Upper lobe of left lung (tissue), 6 donors: ENCODE measurements around the gene FILIP1L. TPM values are rescaled to one million over a fixed set of nuclear protein-coding genes. Genes with fewer than 3 reads are reported as not detected.
A peak's percentile ranks its signal among the peaks of the same experiment; 100 is the strongest.

Experiments
- ATAC-seq, 2 donors: fragments of 200-7000 bp; cut with Tn5 transposase; one replicate each; pipeline ENCODE4 v1.9.1; 2022; ENCODE audit warnings: mild to moderate bottlenecking in 2 of 2, moderate library complexity in 2 of 2; ENCODE audit not compliant: low FRiP score in 2 of 2
- DNase-seq, 2 donors: peaks; one replicate each; pipeline ENCODE4 v3.0.0-alpha.2; 2019 to 2020
- H3K27ac ChIP-seq, 4 donors: fragments of 200-600 bp; sonication (generic); one replicate each; pipeline ENCODE4 v1.5.1; 2016 to 2019
- H3K27me3 ChIP-seq, 4 donors: fragments of 200-600 bp; sonication (generic); one replicate each; pipeline ENCODE4 v1.5.1; 2017 to 2019
- H3K36me3 ChIP-seq, 4 donors: fragments of 200-600 bp; sonication (generic); one replicate each; pipeline ENCODE4 v1.5.1; 2016 to 2019
- H3K4me1 ChIP-seq, 4 donors: fragments of 200-600 bp; sonication (generic); one replicate each; pipeline ENCODE4 v1.5.1; 2018 to 2019
- H3K4me3 ChIP-seq, 4 donors: fragments of 200-600 bp; sonication (generic); one replicate each; pipeline ENCODE4 v1.5.1; 2017 to 2019; ENCODE audit warnings: mild to moderate bottlenecking in 2 of 4, moderate library complexity in 1 of 4
- H3K9me3 ChIP-seq, 4 donors: fragments of 200-600 bp; sonication (generic); one replicate each; pipeline ENCODE4 v1.5.1; 2018 to 2019
- EP300 ChIP-seq, 4 donors: sonication (generic); formaldehyde crosslinking; IDR thresholded peaks; one replicate each; pipeline ENCODE4 v1.5.1; 2017; ENCODE audit warnings: antibody characterized with exemption in 4 of 4, control low read depth in 2 of 4
- POLR2A ChIP-seq, 4 donors: fragments of 450-650 bp; IDR thresholded peaks; one replicate each; pipeline ENCODE4 v1.5.1; 2016 to 2017; ENCODE audit warnings: antibody characterized with exemption in 4 of 4, mild to moderate bottlenecking in 2 of 4
- POLR2AphosphoS5 ChIP-seq, 2 donors: sonication (generic); formaldehyde crosslinking; IDR thresholded peaks; one replicate each; pipeline ENCODE4 v1.5.1; 2017; ENCODE audit warnings: antibody characterized with exemption in 2 of 2
- WGBS, 2 donors: methylation state at CpG; one replicate each; pipeline ENCODE4 v1.1.5; 2017 to 2018; 5-methylcytosine and 5-hydroxymethylcytosine counted together
- total RNA-seq, 6 donors: library from RNA; depleted of rRNA in 4 of 6; stranded (reverse); fragments of >200 nt in 4 of 6; gene quantifications; one replicate each; pipeline versions ENCODE4 v1.1.0 to v1.2.1, GENCODE V29; 2016 to 2021
- TF ChIP-seq, protein P1 (sequence below), 6 experiments: fragments of 450-650 bp in 4 of 6; fragments of 200-600 bp in 2 of 6; sonication (generic) in 2 of 6; IDR thresholded peaks; one replicate each; pipeline ENCODE4 v1.5.1; 2016 to 2019; ENCODE audit warnings: antibody characterized with exemption in 6 of 6
- donor health status: DM: no; HTN: no; CAD: no; lungs with moderate emphysema.
- donor health status: DM: no; HTN: yes; CAD: no; lungs with severe emphysema.

The FILIP1L gene
- total RNA-seq, 6 donors from 2014 or later, result 19.4 to 38.2 (median 25.9) TPM

DNA sequence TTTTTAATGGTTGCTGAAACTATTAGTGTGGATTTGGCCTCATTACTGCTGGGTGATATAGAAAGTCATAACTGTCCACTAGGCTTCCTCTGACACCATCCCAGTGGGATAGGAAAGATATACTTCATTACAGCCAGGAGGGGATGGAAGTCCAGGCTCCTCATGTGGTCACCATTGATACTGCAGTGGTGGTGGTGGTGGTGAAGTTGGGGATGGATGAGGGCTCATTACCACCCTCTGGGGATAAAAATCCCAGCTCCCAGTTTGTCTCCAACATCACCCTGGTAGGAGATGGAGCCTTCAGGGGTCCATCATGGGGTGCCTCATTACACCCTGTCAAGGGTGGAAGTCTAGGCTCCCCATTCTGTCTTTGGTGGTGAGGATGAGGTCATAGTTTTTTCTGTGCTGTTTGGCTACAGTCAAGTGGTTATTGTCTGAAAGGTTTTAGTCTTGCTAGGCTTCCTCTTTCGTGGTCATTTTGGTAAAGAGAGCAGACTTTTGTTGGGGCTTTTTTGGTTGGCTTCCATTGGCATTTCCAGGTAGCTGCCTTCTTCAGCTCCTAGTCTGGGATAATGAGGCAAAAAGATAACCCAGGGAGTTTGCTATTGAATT is 30.1 kb upstream of the FILIP1L start:
- DNase-seq, result no peak
- no peaks in the 10 kb centered on the region for H3K27me3 ChIP-seq
- H3K4me3 ChIP-seq, result no peak overlapping the region
- peaks cover 0 to 4% (median 0%) of the 10 kb centered on the region in 4 donors for H3K9me3 ChIP-seq
- H3K27ac ChIP-seq, result no peak overlapping the region
- H3K4me1 ChIP-seq, result no peaks in the 10 kb centered on the region
- ATAC-seq, result no peak
- TF ChIP-seq POLR2A (IDR thresholded peaks at IDR 0.05), result no peak
- TF ChIP-seq, protein P1, sequence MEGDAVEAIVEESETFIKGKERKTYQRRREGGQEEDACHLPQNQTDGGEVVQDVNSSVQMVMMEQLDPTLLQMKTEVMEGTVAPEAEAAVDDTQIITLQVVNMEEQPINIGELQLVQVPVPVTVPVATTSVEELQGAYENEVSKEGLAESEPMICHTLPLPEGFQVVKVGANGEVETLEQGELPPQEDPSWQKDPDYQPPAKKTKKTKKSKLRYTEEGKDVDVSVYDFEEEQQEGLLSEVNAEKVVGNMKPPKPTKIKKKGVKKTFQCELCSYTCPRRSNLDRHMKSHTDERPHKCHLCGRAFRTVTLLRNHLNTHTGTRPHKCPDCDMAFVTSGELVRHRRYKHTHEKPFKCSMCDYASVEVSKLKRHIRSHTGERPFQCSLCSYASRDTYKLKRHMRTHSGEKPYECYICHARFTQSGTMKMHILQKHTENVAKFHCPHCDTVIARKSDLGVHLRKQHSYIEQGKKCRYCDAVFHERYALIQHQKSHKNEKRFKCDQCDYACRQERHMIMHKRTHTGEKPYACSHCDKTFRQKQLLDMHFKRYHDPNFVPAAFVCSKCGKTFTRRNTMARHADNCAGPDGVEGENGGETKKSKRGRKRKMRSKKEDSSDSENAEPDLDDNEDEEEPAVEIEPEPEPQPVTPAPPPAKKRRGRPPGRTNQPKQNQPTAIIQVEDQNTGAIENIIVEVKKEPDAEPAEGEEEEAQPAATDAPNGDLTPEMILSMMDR (IDR thresholded peaks at IDR 0.05), result no peak
- TF ChIP-seq EP300 (IDR thresholded peaks at IDR 0.05), result no peak
- TF ChIP-seq POLR2AphosphoS5 (IDR thresholded peaks at IDR 0.05), result no peak
- 83 to 94% methylated on average over 1 of the region's 1 CpG for WGBS, 2 donors
- H3K36me3 ChIP-seq, result no peaks in the 10 kb centered on the region

DNA sequence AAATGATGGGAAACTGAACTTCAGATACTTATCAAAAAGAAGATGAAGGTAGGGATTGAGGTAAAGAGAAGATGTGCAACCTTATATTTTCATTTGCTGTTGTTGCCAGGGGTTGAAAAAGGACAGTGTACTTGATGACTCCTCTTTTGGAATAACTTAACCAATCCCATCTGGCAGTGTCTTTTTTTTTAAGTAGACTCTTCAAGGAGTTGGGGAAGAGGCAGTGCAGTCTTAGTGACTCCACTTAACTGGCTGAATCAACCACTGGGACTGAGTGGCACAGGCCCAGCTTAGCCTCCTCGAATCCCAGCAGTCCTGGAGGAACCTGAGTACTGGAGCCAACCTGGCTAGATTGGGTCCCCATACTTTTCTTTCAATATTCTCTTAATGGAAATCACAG is 27.3 kb upstream of the FILIP1L start:
- ATAC-seq (no peak), DNase-seq (no peak)
- H3K4me1 ChIP-seq, result no peaks in the 10 kb centered on the region
- no peaks in the 10 kb centered on the region for H3K36me3 ChIP-seq
- no peaks in the 10 kb centered on the region for H3K27me3 ChIP-seq
- no peak overlapping the region for H3K4me3 ChIP-seq
- no peak overlapping the region for H3K27ac ChIP-seq
- TF ChIP-seq EP300 (IDR thresholded peaks at IDR 0.05) (no peak), POLR2AphosphoS5 (IDR thresholded peaks at IDR 0.05) (no peak), POLR2A (IDR thresholded peaks at IDR 0.05) (no peak)
- TF ChIP-seq, protein P1 (IDR thresholded peaks at IDR 0.05), result no peak
- H3K9me3 ChIP-seq, result peaks cover 0 to 4% (median 0%) of the 10 kb centered on the region in 4 donors
- WGBS, 2 donors, result 84 to 100% methylated on average over 1 of the region's 1 CpG

GRCh38 chr3:100140976-100141375 is 26.7 kb upstream of the FILIP1L start:
- WGBS, 2 donors, result 98 to 100% methylated on average over 1 of the region's 1 CpG
- H3K36me3 ChIP-seq, result no peaks in the 10 kb centered on the region
- no peak overlapping the region for H3K4me3 ChIP-seq
- no peak overlapping the region for H3K27ac ChIP-seq
- ATAC-seq (no peak), DNase-seq (no peak)
- no peaks in the 10 kb centered on the region for H3K4me1 ChIP-seq
- H3K9me3 ChIP-seq, result peaks cover 0 to 4% (median 0%) of the 10 kb centered on the region in 4 donors
- no peaks in the 10 kb centered on the region for H3K27me3 ChIP-seq
- TF ChIP-seq, protein P1 (IDR thresholded peaks at IDR 0.05), result no peak
- TF ChIP-seq POLR2A (IDR thresholded peaks at IDR 0.05) (no peak), EP300 (IDR thresholded peaks at IDR 0.05) (no peak), POLR2AphosphoS5 (IDR thresholded peaks at IDR 0.05) (no peak)

- TF ChIP-seq, protein P1 (IDR thresholded peaks at IDR 0.05), result no peak
- TF ChIP-seq POLR2AphosphoS5 (IDR thresholded peaks at IDR 0.05) (no peak), EP300 (IDR thresholded peaks at IDR 0.05) (no peak), POLR2A (IDR thresholded peaks at IDR 0.05) (no peak)
- Histone ChIP-seq H3K4me1 (no peaks in the 10 kb centered on the region), H3K27me3 (no peaks in the 10 kb centered on the region), H3K27ac (peak overlapping the region in 1 of 4 donors; percentile 52), H3K9me3 (no peaks in the 10 kb centered on the region), H3K4me3 (no peak overlapping the region), H3K36me3 (no peaks in the 10 kb centered on the region)
- DNase-seq (no peak), ATAC-seq (peak in 1 of 2 donors; percentile 50)
- WGBS, 2 donors, result 80 to 92% methylated on average over 1 of the region's 1 CpG
Observed at GRCh38 chr3:100136921-100137320, 22.6 kb upstream of the FILIP1L start.

GRCh38 chr3:100131241-100131640 is 16.9 kb upstream of the FILIP1L start:
- no peaks in the 10 kb centered on the region for H3K9me3 ChIP-seq
- whole genome bisulfite sequencing, 2 donors, result 76 to 78% methylated on average over 6 of the region's 6 CpGs

More at GRCh38 chr3:100131241-100131640, 16.9 kb upstream of the FILIP1L start:
- Histone ChIP-seq H3K4me1 (no peaks in the 10 kb centered on the region), H3K27ac (no peak overlapping the region), H3K27me3 (no peaks in the 10 kb centered on the region), H3K36me3 (no peaks in the 10 kb centered on the region), H3K4me3 (no peak overlapping the region)
- ATAC-seq (no peak), DNase-seq (no peak)
- no peak for TF ChIP-seq POLR2A (IDR thresholded peaks at IDR 0.05)
- no peak for TF ChIP-seq POLR2AphosphoS5 (IDR thresholded peaks at IDR 0.05)
- no peak for TF ChIP-seq EP300 (IDR thresholded peaks at IDR 0.05)
- TF ChIP-seq, protein P1 (IDR thresholded peaks at IDR 0.05), result no peak
